ENCODE results near the gene PLXNA3. TPM values are rescaled to one million over a fixed set of nuclear protein-coding genes. Genes with fewer than 3 reads are reported as not detected.

The PLXNA3 gene
- total RNA-seq, 2 donors from 2014 or later: 52.6 to 68.8 TPM

DNA sequence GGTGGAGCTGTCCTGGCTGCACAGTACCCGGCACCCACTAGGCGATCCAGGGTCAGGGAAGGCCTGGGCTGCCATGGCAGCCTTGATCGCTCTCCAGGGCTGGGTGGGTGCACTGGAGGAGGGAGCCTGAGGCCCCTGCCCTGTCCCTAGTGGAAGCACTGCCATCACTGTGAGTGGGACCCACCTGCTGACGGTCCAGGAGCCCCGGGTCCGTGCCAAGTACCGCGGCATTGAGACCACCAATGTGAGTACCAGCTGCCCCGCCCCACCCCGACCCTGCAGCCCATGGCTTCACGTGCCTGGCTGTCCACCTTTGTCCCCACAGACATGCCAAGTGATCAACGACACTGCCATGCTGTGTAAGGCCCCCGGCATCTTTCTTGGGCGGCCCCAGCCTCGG is 8.8 kb downstream of the PLXNA3 start:
- no peak for DNase-seq
- Histone ChIP-seq H3K9me3 (ENCODE audit: control insufficient read depth, low read length) (no peaks in the 10 kb centered on the region), H3K27ac (ENCODE audit: low read depth, low read length) (no peak overlapping the region), H3K9ac (ENCODE audit: extremely low read depth, low read length, poor library complexity, severe bottlenecking) (no peak overlapping the region), H3K4me3 (ENCODE audit: low read length) (no peak overlapping the region), H3K27me3 (ENCODE audit: control insufficient read depth, insufficient read depth, low read length, poor library complexity, severe bottlenecking) (no peaks in the 10 kb centered on the region), H3K36me3 (ENCODE audit: control insufficient read depth, insufficient read depth, low read length) (no peaks in the 10 kb centered on the region), H3K4me1 (ENCODE audit: control insufficient read depth, insufficient read depth, low read length) (no peaks in the 10 kb centered on the region)
- H3K4me1 Mint-ChIP-seq: no peaks in the 10 kb centered on the region
- H3K27me3 Mint-ChIP-seq (ENCODE audit: insufficient read depth): no peaks in the 10 kb centered on the region
- H3K27ac Mint-ChIP-seq: no peak overlapping the region
- peaks cover 9% of the 10 kb centered on the region for H3K36me3 Mint-ChIP-seq (ENCODE audit: low read depth)
- peaks cover 57% of the 10 kb centered on the region for H3K9me3 Mint-ChIP-seq
- TF ChIP-seq, protein P1, sequence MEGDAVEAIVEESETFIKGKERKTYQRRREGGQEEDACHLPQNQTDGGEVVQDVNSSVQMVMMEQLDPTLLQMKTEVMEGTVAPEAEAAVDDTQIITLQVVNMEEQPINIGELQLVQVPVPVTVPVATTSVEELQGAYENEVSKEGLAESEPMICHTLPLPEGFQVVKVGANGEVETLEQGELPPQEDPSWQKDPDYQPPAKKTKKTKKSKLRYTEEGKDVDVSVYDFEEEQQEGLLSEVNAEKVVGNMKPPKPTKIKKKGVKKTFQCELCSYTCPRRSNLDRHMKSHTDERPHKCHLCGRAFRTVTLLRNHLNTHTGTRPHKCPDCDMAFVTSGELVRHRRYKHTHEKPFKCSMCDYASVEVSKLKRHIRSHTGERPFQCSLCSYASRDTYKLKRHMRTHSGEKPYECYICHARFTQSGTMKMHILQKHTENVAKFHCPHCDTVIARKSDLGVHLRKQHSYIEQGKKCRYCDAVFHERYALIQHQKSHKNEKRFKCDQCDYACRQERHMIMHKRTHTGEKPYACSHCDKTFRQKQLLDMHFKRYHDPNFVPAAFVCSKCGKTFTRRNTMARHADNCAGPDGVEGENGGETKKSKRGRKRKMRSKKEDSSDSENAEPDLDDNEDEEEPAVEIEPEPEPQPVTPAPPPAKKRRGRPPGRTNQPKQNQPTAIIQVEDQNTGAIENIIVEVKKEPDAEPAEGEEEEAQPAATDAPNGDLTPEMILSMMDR (conservative IDR thresholded peaks at IDR 0.05): no peak
- no peak overlapping the region for H3K4me3 Mint-ChIP-seq
- 95 to 97% methylated on average over 5 to 15 of the region's 15 CpGs for WGBS, 2 experiments (ENCODE audit: insufficient coverage in 1 of 2, insufficient read length in 1 of 2)

DNA sequence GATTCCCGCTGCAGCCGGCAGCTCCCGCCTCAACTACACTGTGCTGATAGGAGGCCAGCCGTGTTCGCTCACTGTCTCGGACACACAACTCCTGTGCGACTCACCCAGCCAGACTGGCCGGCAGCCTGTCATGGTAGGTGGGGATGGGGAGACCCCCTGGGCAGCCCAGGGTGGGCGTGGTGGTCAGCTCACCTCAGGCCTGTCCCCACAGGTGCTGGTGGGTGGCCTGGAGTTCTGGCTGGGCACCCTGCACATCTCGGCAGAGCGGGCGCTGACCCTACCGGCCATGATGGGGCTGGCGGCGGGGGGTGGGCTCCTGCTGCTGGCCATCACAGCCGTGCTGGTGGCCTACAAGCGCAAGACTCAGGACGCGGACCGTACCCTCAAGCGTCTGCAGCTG is 9.5 kb downstream of the PLXNA3 start:
- H3K4me3 Mint-ChIP-seq: no peak overlapping the region
- H3K9me3 ChIP-seq (ENCODE audit: control insufficient read depth, low read length): no peaks in the 10 kb centered on the region
- H3K9ac ChIP-seq (ENCODE audit: extremely low read depth, low read length, poor library complexity, severe bottlenecking): no peak overlapping the region
- H3K4me1 Mint-ChIP-seq: no peaks in the 10 kb centered on the region
- no peak overlapping the region for H3K4me3 ChIP-seq (ENCODE audit: low read length)
- no peak overlapping the region for H3K27ac ChIP-seq (ENCODE audit: low read depth, low read length)
- 97 to 100% methylated on average over 4 to 20 of the region's 21 CpGs for WGBS, 2 experiments (ENCODE audit: insufficient coverage in 1 of 2, insufficient read length in 1 of 2)
- H3K4me1 ChIP-seq (ENCODE audit: control insufficient read depth, insufficient read depth, low read length): no peaks in the 10 kb centered on the region
- H3K9me3 Mint-ChIP-seq: peaks cover 59% of the 10 kb centered on the region
- no peaks in the 10 kb centered on the region for H3K27me3 ChIP-seq (ENCODE audit: control insufficient read depth, insufficient read depth, low read length, poor library complexity, severe bottlenecking)
- H3K36me3 Mint-ChIP-seq (ENCODE audit: low read depth): peaks cover 13% of the 10 kb centered on the region
- H3K27me3 Mint-ChIP-seq (ENCODE audit: insufficient read depth): no peaks in the 10 kb centered on the region
- no peaks in the 10 kb centered on the region for H3K36me3 ChIP-seq (ENCODE audit: control insufficient read depth, insufficient read depth, low read length)
- no peak for DNase-seq
- no peak overlapping the region for H3K27ac Mint-ChIP-seq
- TF ChIP-seq, protein P1 (conservative IDR thresholded peaks at IDR 0.05): no peak

DNA sequence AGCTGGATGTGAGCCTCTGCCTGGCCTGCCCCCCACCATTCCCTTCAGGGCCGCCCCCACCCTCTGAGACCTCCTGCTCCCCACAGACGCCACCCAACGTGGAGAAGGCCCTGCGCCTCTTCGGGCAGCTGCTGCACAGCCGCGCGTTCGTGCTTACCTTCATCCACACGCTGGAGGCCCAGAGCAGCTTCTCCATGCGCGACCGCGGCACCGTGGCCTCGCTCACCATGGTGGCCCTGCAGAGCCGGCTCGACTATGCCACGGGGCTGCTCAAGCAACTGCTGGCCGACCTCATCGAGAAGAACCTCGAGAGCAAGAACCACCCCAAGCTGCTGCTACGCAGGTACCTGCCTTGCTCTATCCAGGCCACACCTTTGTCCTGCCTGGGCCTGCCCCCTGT is 10.1 kb downstream of the PLXNA3 start:
- peaks cover 9% of the 10 kb centered on the region for H3K36me3 Mint-ChIP-seq (ENCODE audit: low read depth)
- 95 to 100% methylated on average over 1 to 23 of the region's 23 CpGs for WGBS, 2 experiments (ENCODE audit: insufficient coverage in 1 of 2, insufficient read length in 1 of 2)
- TF ChIP-seq, protein P1 (conservative IDR thresholded peaks at IDR 0.05): no peak
- Histone ChIP-seq H3K9me3 (ENCODE audit: control insufficient read depth, low read length) (no peaks in the 10 kb centered on the region), H3K4me3 (ENCODE audit: low read length) (no peak overlapping the region), H3K4me1 (ENCODE audit: control insufficient read depth, insufficient read depth, low read length) (no peaks in the 10 kb centered on the region), H3K36me3 (ENCODE audit: control insufficient read depth, insufficient read depth, low read length) (no peaks in the 10 kb centered on the region), H3K9ac (ENCODE audit: extremely low read depth, low read length, poor library complexity, severe bottlenecking) (no peak overlapping the region), H3K27me3 (ENCODE audit: control insufficient read depth, insufficient read depth, low read length, poor library complexity, severe bottlenecking) (no peaks in the 10 kb centered on the region), H3K27ac (ENCODE audit: low read depth, low read length) (no peak overlapping the region)
- no peak overlapping the region for H3K4me3 Mint-ChIP-seq
- H3K4me1 Mint-ChIP-seq: no peaks in the 10 kb centered on the region
- peaks cover 57% of the 10 kb centered on the region for H3K9me3 Mint-ChIP-seq
- H3K27ac Mint-ChIP-seq: no peak overlapping the region
- no peaks in the 10 kb centered on the region for H3K27me3 Mint-ChIP-seq (ENCODE audit: insufficient read depth)
- no peak for DNase-seq

Measured in endodermal cell (in vitro differentiated cells).